AG08395 (cell line): ENCODE data around the gene RFX2.

Experiments used
- DNase-seq: peaks from one replicate; pipeline ENCODE4 v3.0.0; 2012; ENCODE audit warnings: mixed read lengths, low spot score

The RFX2 gene

GRCh38 chr19:6103894-6104293 lies 6.4 kb downstream of the RFX2 start:
- DNase-seq: no peak

DNA sequence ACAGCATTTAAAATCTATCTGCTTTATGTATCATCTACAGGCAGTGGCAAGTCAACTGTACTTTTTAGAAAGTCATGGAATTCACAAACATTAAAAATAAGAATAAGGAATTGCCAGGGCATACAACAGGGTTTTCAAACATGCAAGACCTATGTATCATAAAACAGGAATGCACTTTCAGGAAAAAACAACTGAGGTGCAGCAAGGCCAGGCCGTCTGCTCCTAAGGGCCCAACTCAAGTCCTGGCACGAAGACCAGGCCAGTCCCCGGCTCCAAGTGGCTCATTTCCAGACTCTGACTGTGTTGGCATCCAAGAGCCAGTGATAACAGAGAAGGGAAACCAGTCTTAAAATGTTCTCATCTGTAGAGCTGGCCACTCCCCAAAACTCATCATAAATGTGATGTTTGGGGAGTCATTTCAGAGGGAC lies 7.1 kb downstream of the RFX2 start:
- peak; percentile 89 for DNase-seq

DNA sequence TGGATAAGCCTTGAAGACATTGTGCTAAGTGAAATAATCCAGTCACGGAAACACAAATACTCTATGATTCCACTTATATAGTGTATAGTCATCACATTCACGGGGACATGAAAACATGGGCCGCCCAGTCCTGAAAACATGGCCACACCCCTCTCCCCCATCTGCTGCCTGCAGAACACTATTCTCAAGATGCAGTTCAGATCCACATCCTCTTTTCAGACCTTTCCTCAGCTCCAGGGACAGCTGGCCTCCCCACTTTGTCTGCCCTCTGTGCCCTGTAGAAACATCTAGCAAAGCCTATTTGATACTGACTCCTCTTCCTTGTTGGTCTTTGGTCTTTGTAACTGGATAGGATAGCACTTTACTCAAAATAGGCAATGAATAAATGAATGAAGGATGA lies 8.3 kb downstream of the RFX2 start:
- DNase-seq: no peak

GRCh38 chr19:6101291-6101825 lies 8.9 kb downstream of the RFX2 start:
- DNase-seq: no peak

DNA sequence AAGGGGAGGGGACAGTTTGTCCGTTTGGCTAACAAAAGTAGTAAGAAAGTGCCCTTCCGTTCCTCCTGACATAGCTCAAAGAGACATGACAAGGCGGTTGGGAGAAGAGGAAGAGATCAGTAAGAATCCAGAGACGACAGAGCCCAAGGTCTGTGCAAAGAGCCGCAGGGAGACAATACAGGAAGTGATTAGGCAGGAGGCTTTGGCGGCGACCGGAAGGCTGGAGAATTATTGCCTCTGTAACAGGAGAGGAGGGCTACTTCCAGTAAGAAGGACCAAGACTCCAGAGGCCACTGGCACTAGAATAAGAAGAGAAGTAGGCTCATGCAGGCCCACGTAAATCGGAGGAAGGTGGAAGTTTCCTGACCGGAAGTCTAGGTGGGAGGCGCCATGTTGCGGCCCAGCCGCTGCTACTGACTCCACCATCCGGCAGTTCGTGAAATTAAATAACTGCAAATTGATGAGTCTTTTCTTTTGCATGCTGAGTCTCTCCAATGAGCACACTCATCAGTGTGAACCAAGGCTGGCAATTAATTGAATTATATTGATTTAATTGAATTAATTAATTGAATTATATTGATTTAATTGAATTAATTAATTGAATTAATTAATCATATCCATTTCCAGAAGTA lies 9.9 kb downstream of the RFX2 start:
- DNase-seq: no peak

GRCh38 chr19:6099599-6099998 lies 10.7 kb downstream of the RFX2 start:
- no peak for DNase-seq

DNA sequence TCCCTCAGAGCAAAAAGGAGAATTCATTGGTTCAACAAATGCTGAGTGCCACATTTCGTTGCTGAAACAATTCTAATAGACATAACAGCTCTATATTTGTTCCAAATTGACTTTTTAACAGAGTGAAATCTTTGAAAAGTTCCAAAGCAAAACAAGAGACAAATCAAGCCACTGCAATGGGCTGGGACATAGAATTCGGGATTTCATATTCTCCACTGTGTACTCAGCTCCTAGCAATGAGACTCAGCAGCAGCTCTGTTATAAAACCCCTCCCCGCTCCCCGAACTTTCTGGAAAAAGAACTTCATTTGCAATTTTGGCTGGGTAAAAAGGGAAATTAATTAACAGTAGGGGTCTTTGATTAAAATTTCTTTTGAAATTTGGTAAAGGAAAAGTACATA lies 11.3 kb downstream of the RFX2 start:
- no peak for DNase-seq

- DNase-seq: no peak
These were observed 11.7 kb downstream of the RFX2 start for GRCh38 chr19:6098574-6098973.

GRCh38 chr19:6097911-6098310 lies 12.4 kb downstream of the RFX2 start:
- DNase-seq: no peak

DNA sequence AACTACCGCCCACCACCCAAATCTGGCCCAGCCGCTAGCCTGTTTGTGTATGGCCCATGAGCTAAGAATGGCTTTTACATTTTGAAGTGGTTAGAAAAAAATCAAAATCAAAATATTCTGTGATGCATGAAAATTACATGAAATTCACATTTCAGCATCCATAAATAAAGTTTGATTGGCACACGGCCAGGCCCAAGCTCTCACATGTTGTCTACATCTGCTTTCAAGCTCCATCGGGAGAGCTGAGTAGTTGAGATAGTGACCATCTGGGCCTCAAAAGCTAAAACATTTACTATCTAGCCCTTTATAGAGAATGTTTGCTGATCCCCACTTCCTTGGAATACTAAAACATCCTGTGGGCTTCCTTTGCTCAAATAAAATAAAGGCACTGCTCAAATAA lies 14.5 kb downstream of the RFX2 start:
- no peak for DNase-seq

DNA sequence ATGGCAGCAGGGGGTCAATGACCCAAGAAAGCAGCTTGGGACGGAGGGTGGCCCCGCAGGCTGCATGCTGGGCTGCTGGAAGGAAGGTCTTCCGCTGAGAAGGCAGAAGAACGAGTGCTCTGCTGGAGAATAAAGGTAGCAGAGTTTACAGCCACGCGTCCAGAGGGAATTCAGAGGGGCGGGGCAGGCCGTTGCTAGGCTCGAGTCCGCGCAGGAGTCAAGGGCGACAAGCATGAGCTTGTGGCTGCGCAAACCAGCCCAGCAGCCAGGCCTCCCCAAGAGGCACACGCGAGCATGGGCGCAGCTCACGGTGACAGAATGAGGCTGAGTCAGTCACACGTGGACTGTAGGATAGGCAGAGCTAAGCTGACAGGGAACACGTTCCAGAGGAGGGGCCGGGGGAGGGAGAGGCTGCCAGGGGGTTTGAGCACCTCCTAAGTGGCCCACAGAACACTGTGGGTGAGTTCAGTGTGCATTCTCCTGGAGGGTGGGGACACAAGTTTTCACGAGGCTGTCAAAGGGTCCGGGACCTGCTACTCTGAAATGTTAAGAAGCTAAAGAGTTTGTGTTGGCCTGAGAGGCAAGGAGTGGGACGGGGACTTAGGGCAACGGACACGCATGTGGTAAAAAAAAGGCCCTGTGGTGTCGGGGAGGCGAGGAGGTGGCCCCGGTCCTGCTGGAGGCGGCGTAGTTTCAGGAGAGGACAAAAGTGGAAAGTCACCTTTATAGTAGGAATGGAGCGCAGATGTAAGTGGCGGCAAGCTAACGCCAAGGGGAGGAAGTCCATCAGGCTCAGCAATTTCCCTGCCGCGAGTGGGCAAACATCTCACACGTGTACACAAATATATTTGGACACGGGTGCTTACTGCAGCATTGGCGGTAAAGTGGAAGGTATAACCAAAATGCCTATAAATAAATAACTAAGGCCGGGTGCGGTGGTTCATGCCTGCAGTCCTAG lies 17.7 kb downstream of the RFX2 start:
- DNase-seq: peak; percentile 88

- DNase-seq: no peak
These were observed 18.5 kb downstream of the RFX2 start for GRCh38 chr19:6091771-6092291.

GRCh38 chr19:6090634-6091033 lies 19.7 kb downstream of the RFX2 start:
- no peak for DNase-seq

- DNase-seq: no peak
These were observed 21.7 kb downstream of the RFX2 start for GRCh38 chr19:6088602-6089049.

GRCh38 chr19:6087074-6087571 lies 23.2 kb downstream of the RFX2 start:
- DNase-seq: no peak

DNA sequence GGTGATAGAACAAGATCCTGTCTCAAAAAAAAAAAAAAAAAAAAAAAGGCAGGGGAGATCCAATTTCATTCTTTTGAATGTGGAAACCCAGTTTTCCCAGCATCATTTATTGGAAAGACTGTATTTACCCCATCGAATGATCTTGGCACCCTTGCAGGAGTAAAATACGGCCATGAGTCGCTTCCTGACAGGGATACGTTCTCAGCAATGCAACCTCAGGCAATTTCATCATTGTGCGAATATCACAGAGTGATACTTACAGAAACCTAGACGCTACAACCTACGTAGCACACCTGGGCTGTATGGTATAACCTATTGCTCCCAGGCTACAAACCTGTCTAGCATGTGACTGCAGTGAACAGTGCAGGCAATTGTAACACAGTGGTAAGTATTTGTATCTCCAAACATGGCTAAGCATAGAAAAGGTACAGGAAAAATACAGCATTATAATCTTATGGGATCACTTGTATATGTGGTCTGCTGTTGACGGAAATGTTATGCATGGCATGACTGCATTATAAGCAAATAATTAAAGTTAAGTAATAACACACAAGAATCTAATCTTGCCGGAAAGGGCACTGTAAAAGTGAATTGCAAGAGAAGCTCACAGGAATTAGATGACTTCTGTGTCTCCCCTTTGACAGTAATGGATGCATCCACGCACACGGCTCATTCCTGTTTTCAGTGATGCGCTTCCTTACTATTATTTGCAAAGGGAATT lies 24.1 kb downstream of the RFX2 start:
- DNase-seq: no peak

DNA sequence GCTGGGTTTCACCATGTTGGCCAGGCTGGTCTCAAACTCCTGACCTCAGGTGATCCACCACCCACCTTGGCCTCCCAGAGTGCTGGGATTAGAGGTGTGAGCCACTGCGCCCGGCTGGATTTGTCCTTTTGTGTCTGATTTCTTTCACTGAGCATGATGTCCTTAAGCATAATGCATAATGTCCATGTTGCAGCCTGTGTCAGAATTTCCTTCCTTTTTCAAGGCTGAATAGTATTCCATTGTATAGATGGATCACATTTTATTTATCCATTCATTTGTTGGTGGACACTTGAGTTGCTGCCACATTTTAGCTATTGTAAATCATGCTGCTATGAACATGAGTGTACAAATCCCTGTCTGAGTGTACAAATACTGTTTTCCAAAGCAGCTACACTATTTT lies 25.5 kb downstream of the RFX2 start:
- no peak for DNase-seq

DNA sequence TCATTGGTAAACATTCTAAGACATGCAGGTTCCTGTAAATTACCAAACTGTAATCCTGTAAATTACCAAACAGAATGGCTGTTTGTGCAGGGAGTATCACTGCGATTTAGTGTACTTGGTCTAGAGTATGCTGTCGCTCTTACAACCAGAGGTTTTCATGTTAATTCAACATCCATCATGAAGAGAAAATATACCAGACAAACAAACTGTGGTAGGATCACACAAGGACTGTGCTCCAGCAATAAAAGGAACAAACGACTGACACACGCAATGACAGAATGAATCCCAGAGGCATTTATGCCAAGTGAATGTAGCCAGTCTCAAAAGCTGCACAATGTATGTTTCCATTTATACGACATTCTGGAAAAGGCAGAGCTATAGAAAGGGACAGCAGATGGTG lies 31.2 kb downstream of the RFX2 start:
- no peak for DNase-seq

GRCh38 chr19:6078068-6078467 lies 32.2 kb downstream of the RFX2 start:
- DNase-seq: no peak

DNA sequence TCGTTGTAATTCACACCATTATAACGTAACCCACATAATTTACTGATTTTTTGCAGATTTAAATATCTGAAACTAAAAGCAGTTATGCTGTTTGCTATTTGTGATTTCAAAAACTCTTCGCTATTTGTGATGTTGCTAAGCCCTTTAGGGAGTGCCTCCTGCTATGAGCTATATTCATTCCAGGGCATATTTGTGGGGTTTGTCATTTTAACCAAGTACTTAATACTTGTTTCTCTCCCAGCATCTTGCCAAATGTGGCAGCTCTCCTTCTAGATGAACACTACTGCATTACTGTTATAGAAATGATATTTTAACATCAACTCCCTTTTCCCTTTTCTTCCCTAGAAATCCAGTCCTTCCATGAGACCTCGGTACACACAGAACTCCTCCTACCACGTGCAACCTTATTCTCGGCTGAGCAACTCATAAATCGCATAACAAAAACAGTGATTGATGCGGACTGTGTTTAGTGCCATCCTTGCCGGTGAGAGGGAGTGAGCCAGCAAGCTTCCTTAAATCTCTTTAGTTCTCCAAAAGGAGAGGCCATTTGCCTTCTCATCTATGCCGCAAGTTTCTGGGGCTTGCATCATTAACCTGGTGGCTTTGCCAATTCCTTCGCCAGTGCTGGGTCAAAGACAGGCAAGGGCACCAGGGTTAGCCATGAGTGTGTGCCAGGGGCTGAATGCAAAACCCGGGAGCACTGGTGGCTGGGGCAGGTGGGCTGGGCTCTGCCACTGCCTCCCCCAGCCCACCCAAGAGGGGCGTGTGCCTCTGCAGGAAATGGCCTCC lies 33.4 kb downstream of the RFX2 start:
- DNase-seq: peak; percentile 90

DNA sequence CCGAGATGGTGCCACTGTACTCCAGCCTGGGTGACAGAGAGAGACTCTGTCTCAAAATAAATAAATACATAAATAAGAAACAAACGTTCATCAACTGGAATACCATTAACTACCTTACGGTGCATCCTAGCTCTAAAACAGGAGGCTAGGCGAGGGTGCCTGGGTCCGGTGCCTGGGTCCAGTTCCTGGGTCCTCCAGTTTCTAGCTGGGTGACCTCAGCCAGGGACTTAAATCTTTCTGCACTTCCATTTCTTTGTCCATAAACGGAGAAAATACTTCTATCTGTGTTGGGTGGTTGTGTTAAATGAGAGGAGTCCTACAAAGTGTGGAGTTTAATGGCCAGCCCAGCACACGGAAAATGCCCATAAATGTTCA lies 34.0 kb downstream of the RFX2 start:
- no peak for DNase-seq
